ENCODE data around the gene FN1.

FN1 gene

GRCh38 chr2:215425021-215425782, 10.7 kb downstream of the FN1 start:
- in situ Hi-C loops (cut with MboI; ENCODE audit: low sequenced_read_pairs) = no loop called here

- in situ Hi-C loops (cut with MboI; ENCODE audit: low sequenced_read_pairs) = no loop called here
Measured at GRCh38 chr2:215423928-215424540, 11.8 kb downstream of the FN1 start.

DNA sequence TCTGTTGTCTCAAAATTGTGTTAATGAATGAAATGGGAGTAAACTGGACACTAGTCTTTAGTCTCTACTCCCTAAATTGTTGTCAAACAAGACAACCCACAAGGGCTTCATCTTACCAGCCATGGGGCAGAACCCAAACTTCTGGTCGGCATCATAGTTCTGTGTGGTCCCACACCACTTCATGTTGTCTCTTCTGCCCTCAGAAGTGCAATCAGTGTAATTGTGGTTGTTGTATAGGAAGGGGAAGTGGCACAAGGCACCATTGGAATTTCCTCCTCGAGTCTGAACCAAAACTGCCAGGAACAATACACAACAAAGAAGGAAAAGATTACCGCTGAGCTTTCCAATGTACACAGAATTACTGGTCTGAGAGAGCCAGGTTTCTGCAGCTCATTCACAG, 12.6 kb downstream of the FN1 start:
- in situ Hi-C loops (cut with MboI; ENCODE audit: low sequenced_read_pairs) = no loop called here

GRCh38 chr2:215422676-215423075, 13.2 kb downstream of the FN1 start:
- in situ Hi-C loops (cut with MboI; ENCODE audit: low sequenced_read_pairs) = no loop called here

GRCh38 chr2:215421859-215422461, 13.9 kb downstream of the FN1 start:
- in situ Hi-C loops (cut with MboI; ENCODE audit: low sequenced_read_pairs) = no loop called here

GRCh38 chr2:215420471-215420935, 15.4 kb downstream of the FN1 start:
- in situ Hi-C loops (cut with MboI; ENCODE audit: low sequenced_read_pairs) = no loop called here

DNA sequence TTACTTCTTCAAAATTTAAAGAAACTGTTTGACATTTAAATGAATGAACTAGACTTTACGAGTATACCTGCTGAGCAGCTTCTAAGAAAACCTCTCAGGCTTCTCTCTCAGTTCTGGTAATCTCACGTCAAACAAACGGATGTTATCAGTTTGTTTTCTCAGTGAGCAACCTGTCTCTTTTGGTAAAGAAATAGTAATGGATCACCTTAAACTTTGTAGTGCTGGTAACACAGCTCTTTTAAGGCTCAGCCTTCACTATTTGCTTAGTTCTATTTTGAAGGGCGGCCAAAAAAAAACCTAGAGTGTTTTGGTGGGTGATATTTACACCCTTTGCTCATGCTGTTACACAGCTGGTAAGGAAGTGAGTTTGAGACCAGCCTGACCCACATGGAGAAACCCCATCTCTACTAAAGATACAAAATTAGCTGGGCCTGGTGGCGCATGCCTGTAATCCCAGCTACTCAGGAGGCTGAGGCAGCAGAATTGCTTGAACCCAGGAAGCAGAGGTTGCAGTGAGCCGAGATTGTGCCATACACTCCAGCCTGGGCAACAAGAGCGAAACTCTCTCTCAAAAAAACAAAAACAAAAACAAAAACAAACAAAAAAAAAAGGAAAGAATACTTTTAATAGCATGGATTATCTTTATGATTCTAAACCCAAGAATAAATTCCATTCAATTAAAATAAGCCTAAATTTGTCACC, 15.9 kb downstream of the FN1 start:
- in situ Hi-C loops (cut with MboI; ENCODE audit: low sequenced_read_pairs) = no loop called here

DNA sequence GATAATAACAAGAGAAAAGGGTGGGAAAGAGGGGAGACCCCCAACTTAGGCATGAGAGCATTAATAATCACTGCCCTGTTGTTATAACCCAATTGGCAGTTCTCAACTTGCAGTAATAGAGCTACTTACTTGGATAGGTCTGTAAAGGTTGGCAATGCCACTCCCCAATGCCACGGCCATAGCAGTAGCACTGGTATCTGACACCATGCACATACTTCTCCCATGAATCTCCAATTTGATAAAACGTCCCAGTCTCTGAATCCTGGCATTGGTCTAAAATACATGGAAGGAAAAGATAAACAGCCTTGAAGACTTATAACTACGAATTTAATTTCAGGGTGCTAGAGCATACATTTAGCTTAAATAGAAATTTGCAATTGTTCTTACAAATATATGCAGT, 16.8 kb downstream of the FN1 start:
- in situ Hi-C loops (cut with MboI; ENCODE audit: low sequenced_read_pairs) = no loop called here

DNA sequence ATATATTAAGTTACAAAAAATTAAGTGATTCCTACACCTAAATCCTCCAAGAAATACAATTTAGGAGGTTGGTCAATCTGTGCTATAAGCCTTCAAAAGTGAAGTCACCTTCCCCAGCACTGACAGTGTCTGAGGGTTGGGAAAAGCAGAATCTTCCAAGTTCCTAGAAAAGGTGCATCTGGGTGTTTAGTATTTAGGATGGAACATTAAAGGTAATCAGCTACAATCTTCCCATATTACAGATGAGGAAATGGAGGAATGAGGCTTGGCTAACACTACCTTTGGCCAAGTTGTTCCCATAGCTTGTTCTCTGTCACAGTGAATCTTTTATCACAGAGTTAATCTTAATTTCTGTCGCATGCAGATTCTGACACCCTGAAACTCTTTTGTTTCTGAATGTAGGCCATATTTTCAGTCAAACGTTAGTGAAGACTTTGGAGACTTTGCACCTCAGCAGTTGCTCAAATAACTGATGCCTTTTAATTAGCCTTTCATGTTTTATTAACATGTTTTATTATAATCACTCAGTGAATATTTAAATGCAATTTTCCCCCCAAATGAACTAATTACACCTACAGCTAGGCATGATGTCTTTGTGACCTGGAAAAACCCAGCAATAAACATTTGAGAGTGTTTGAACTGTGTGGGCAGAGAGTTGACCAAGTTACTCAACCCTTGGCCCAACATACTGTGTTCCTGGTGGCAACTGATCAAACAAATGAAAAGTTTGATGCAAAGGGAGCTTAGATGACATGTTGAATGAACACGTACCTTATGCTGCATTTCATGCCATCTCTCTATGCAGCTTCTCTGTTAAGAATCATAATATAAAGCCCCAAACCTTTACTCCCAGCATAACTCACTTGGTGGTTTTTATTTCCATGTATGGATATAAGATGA, 17.6 kb downstream of the FN1 start:
- in situ Hi-C loops (cut with MboI; ENCODE audit: low sequenced_read_pairs) = no loop called here

DNA sequence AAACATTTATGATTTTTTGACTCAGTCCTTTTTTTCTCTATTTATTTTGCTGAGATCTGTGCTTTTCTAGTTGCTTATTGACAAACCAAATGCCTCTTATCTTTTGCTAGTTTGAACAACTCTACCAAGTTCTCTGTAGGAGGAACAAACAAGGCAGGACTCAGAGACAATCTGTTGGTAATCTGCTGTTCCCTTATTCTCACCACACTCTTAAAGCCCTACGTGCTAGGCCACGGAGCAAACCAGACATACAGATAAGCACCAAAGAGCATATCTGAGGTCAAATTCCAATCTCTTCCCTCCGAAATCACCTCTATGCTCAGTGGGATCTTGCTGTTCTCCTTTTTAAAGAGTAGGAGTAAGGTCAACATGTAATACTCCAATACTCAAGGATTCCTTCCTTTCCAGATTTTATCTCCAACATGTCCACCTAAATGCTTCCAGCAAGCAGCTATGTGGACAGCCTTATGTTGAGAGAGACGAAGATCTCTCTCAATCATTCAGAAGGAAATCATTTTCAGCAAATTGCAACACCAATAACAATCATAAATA, 18.4 kb downstream of the FN1 start:
- in situ Hi-C loops (cut with MboI; ENCODE audit: low sequenced_read_pairs) = no loop called here

DNA sequence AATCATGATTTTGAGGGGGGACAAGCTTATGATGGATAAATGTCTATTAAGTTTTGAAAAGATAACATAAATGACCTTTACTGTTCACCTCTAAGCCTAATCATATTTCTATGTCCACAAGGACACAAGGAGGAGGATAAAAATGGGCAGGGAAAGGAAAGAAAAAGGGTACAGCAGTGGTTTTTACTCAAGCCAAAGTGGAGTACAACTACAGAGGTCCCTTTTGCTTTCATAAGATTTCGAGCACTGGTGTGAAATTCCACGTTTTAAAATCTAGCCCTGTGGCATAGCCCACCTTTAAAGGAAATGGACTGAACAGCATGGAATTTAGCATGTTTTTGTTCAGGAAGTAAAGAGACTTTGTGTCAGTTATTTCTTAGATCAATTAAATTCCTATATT, 19.2 kb downstream of the FN1 start:
- in situ Hi-C loops (cut with MboI; ENCODE audit: low sequenced_read_pairs) = no loop called here

GRCh38 chr2:215415820-215416577, 19.9 kb downstream of the FN1 start:
- in situ Hi-C loops (cut with MboI; ENCODE audit: low sequenced_read_pairs) = no loop called here

DNA sequence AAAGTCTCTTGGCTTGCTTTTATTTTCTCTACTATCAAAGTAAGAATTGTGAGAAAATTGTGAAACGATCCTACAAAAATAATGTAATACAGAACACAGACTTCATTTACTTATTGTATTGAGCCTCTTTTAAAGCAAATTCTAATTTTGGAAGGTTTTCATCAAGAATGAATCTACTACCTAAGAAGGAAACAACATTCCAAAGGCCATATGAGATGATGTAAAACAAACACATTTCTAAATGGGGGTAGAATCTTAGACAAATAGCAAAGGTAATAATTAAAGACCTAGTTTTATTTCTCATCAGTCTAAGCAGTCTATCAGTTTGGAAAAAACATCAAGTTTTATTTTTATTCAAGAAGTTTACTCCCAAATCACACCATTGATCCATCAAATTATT, 20.6 kb downstream of the FN1 start:
- in situ Hi-C loops (cut with MboI; ENCODE audit: low sequenced_read_pairs) = no loop called here

DNA sequence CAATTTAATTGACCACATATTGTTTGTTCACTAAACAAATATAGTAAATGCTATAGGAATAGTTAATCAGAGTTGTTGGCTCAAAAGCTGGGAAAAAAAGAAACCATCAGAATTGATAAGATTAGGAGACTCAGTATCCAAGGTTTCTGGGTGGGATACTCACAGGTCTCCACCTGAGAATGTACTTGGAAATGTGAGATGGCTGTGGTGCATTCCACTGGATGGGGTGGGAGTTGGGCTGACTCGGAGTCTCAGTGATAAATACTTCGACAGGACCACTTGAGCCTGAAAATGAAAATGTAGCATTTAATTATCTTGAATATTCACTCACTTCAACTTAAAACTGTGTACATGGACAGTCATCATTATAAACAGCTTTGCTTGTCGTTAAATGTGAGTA, 21.2 kb downstream of the FN1 start:
- in situ Hi-C loops (cut with MboI; ENCODE audit: low sequenced_read_pairs) = no loop called here

- in situ Hi-C loops (cut with MboI; ENCODE audit: low sequenced_read_pairs) = no loop called here
Measured at GRCh38 chr2:215413974-215414373, 21.9 kb downstream of the FN1 start.

GRCh38 chr2:215413484-215413777, 22.4 kb downstream of the FN1 start:
- in situ Hi-C loops (cut with MboI; ENCODE audit: low sequenced_read_pairs) = no loop called here

GRCh38 chr2:215411941-215412743, 23.7 kb downstream of the FN1 start:
- in situ Hi-C loops (cut with MboI; ENCODE audit: low sequenced_read_pairs) = no loop called here

- in situ Hi-C loops (cut with MboI; ENCODE audit: low sequenced_read_pairs) = no loop called here
Measured at GRCh38 chr2:215410932-215411285, 25.0 kb downstream of the FN1 start.
